ENCODE measurements around the gene LRMDA.

GRCh38 chr10:75764974-75765788, 333.8 kb downstream of the LRMDA start:
- TF ChIP-seq POLR2AphosphoS5 (IDR thresholded peaks at IDR 0.05; ENCODE audit: insufficient read depth, low read depth, low read length): no peak
- TF ChIP-seq CTCF (IDR thresholded peaks at IDR 0.05; ENCODE audit: extremely low read depth in 1 of 2, insufficient read depth in 1 of 2, low read depth in 1 of 2, low read length in 2 of 2): no peak
- TF ChIP-seq MAX (IDR thresholded peaks at IDR 0.05; ENCODE audit: insufficient read depth, insufficient read length): no peak
- TF ChIP-seq POLR2A (IDR thresholded peaks at IDR 0.05; ENCODE audit: low read depth, low read length): no peak
- no peak for TF ChIP-seq FOS (IDR thresholded peaks at IDR 0.05; ENCODE audit: borderline replicate concordance, insufficient read depth, low read length)
- no peak for TF ChIP-seq EZH2 (IDR thresholded peaks at IDR 0.05; ENCODE audit: borderline replicate concordance, low read depth, low read length, severe bottlenecking)
- no peak for TF ChIP-seq JUN (IDR thresholded peaks at IDR 0.05; ENCODE audit: borderline replicate concordance, insufficient read depth, insufficient read length, low read depth)
- TF ChIP-seq MYC (IDR thresholded peaks at IDR 0.05; ENCODE audit: low read depth, low read length): no peak
